Measurements from ENCODE around the gene SLC7A9.
"Not testable (repeated sequence)": the region's sequence is repeated elsewhere in the genome, so short reads cannot be mapped to it uniquely, and the experiment has no call there.

Gene SLC7A9

DNA sequence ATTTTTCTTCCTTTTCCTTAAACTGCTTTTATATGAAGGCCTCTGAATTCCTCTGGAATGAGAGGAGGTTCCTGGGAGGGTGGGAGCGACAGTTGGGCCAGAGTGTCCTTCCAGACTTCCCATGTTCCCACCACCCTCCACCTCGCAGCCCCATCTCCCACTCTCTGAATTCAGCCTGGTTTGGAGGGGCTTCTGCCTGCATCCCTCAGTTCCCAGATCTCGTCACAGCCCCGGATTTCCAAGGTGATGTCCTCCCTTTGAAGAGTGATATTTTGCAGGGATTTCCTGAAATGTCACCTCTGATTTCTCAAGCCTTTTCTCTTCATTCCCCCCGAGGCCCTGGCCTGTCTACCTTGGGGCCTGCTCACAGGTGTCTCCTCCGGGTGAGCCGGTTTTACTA lies 16.7 kb upstream of the SLC7A9 start:
- Histone ChIP-seq H3K9me3 (ENCODE audit: control insufficient read depth in 1 of 2, low read length in 2 of 2) (no peaks in the 10 kb centered on the region), H3K4me3 (ENCODE audit: low read depth in 1 of 2, low read length in 2 of 2) (no peak overlapping the region), H3K36me3 (ENCODE audit: control insufficient read depth in 1 of 2, insufficient read depth in 2 of 2, low read length in 2 of 2) (peaks cover 5 to 12% of the 10 kb centered on the region in 2 donors), H3K4me1 (ENCODE audit: control insufficient read depth in 1 of 2, insufficient read depth in 2 of 2, low read length in 2 of 2) (no peaks in the 10 kb centered on the region), H3K27ac (ENCODE audit: low read depth, low read length) (no peak overlapping the region), H3K9ac (ENCODE audit: low read depth in 1 of 2, low read length in 2 of 2) (no peak overlapping the region), H3K27me3 (ENCODE audit: control insufficient read depth in 1 of 2, insufficient read depth in 2 of 2, low read length in 2 of 2) (no peaks in the 10 kb centered on the region)

DNA sequence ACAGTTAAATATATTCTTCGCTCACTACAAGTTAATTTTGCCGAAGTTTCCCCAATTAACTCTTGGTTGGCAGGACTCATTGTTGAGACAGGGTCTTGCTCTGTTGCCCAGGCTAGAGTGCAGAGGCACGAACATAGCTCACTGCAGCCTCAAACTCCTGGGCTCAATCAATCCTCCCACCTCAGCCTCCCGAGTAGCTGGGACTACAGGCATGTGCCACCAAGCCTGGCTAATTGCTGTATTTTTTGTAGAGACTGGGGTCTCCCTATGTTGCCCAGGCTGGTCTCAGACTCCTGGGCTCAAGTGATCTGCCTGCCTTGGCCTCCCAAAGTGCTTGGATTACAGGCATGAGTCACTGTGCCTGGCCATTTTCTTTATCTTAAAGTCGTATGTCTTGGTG lies 15.7 kb upstream of the SLC7A9 start:
- H3K4me1 ChIP-seq (ENCODE audit: control insufficient read depth in 1 of 2, insufficient read depth in 2 of 2, low read length in 2 of 2); H3K36me3 ChIP-seq (ENCODE audit: control insufficient read depth in 1 of 2, insufficient read depth in 2 of 2, low read length in 2 of 2); H3K27ac ChIP-seq (ENCODE audit: low read depth, low read length); H3K4me3 ChIP-seq (ENCODE audit: low read depth in 1 of 2, low read length in 2 of 2); H3K9ac ChIP-seq (ENCODE audit: low read depth in 1 of 2, low read length in 2 of 2); H3K27me3 ChIP-seq (ENCODE audit: control insufficient read depth in 1 of 2, insufficient read depth in 2 of 2, low read length in 2 of 2); H3K9me3 ChIP-seq (ENCODE audit: control insufficient read depth in 1 of 2, low read length in 2 of 2): not testable (repeated sequence)

- Histone ChIP-seq H3K9ac (ENCODE audit: low read depth in 1 of 2, low read length in 2 of 2) (no peak overlapping the region), H3K27ac (ENCODE audit: low read depth, low read length) (no peak overlapping the region), H3K4me3 (ENCODE audit: low read depth in 1 of 2, low read length in 2 of 2) (no peak overlapping the region), H3K36me3 (ENCODE audit: control insufficient read depth in 1 of 2, insufficient read depth in 2 of 2, low read length in 2 of 2) (peaks cover 0 to 5% of the 10 kb centered on the region in 2 donors), H3K4me1 (ENCODE audit: control insufficient read depth in 1 of 2, insufficient read depth in 2 of 2, low read length in 2 of 2) (peaks cover 15 to 17% of the 10 kb centered on the region in 2 donors), H3K27me3 (ENCODE audit: control insufficient read depth in 1 of 2, insufficient read depth in 2 of 2, low read length in 2 of 2) (no peaks in the 10 kb centered on the region), H3K9me3 (ENCODE audit: control insufficient read depth in 1 of 2, low read length in 2 of 2) (no peaks in the 10 kb centered on the region)
Observed at GRCh38 chr19:32881766-32882165, 12.2 kb upstream of the SLC7A9 start.

DNA sequence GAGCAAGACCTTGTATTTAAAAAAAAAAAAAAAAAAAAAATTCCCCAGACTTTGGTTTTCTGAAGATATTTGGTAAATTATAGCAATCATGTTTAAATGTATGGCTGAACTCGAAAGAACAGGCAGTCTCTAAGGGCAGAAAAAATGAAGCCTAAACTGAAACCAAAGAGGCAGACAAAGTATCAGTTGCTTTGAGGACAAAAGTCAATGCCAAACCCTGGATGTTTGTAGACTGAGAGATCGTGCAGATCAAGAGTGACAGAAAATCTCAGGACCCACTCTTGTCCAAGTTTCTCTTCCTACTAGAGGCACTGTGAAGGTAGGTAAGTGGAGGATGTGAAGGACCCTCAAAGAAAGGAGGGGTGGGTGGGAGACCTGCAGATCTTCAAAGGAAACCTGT lies 11.1 kb upstream of the SLC7A9 start:
- Histone ChIP-seq H3K4me1 (ENCODE audit: control insufficient read depth in 1 of 2, insufficient read depth in 2 of 2, low read length in 2 of 2) (peaks cover 22 to 23% of the 10 kb centered on the region in 2 donors), H3K9ac (ENCODE audit: low read depth in 1 of 2, low read length in 2 of 2) (no peak overlapping the region), H3K4me3 (ENCODE audit: low read depth in 1 of 2, low read length in 2 of 2) (no peak overlapping the region), H3K36me3 (ENCODE audit: control insufficient read depth in 1 of 2, insufficient read depth in 2 of 2, low read length in 2 of 2) (peaks cover 0 to 5% of the 10 kb centered on the region in 2 donors), H3K27me3 (ENCODE audit: control insufficient read depth in 1 of 2, insufficient read depth in 2 of 2, low read length in 2 of 2) (no peaks in the 10 kb centered on the region), H3K9me3 (ENCODE audit: control insufficient read depth in 1 of 2, low read length in 2 of 2) (no peaks in the 10 kb centered on the region), H3K27ac (ENCODE audit: low read depth, low read length) (no peak overlapping the region)

DNA sequence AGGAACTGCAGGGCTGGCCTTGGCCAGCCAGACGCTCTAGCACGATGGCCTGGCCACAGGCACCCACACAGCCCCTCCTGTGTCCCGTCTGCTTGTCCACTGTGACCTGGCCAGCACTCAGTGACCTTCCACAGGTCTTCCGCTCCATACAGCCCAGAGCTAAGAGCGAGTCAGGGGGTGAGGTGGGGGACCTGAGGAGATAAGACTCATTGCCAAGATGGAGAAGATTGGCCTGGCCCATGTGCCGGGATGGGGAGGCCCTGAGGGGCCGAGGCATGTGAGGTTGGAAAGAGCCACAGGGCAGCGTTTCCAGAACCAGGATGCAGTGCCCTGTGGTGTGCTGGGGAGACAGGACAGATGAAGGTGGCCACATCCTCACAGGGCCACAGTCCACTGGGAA lies 10.2 kb upstream of the SLC7A9 start:
- H3K36me3 ChIP-seq (ENCODE audit: control insufficient read depth in 1 of 2, insufficient read depth in 2 of 2, low read length in 2 of 2) = peaks cover 0 to 5% of the 10 kb centered on the region in 2 donors
- H3K9ac ChIP-seq (ENCODE audit: low read depth in 1 of 2, low read length in 2 of 2) = no peak overlapping the region
- H3K27ac ChIP-seq (ENCODE audit: low read depth, low read length) = no peak overlapping the region
- H3K9me3 ChIP-seq (ENCODE audit: control insufficient read depth in 1 of 2, low read length in 2 of 2) = no peaks in the 10 kb centered on the region
- H3K27me3 ChIP-seq (ENCODE audit: control insufficient read depth in 1 of 2, insufficient read depth in 2 of 2, low read length in 2 of 2) = no peaks in the 10 kb centered on the region
- H3K4me3 ChIP-seq (ENCODE audit: low read depth in 1 of 2, low read length in 2 of 2) = no peak overlapping the region
- H3K4me1 ChIP-seq (ENCODE audit: control insufficient read depth in 1 of 2, insufficient read depth in 2 of 2, low read length in 2 of 2) = peaks cover 22 to 23% of the 10 kb centered on the region in 2 donors

DNA sequence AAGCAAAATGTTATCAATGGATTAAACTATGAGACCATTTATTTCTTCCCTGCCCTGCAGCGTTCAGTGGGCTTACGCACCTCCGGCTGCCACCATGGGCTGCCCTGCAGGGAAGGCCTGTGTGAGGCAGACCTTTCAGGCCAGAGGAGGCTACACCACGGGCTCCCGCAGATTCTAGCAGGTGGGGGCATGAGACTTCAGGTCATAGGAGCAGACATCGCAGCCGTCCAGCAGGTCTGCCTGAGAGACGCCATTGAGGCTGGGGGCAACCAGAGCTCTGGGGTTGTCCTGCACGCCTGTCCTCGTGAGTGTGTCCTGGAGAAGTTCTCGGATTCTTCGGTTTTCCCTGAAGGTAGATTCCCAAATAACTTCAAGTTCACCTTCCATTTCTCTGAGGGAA lies 9.4 kb upstream of the SLC7A9 start:
- Histone ChIP-seq H3K4me3 (ENCODE audit: low read depth in 1 of 2, low read length in 2 of 2) (no peak overlapping the region), H3K27me3 (ENCODE audit: control insufficient read depth in 1 of 2, insufficient read depth in 2 of 2, low read length in 2 of 2) (no peaks in the 10 kb centered on the region), H3K27ac (ENCODE audit: low read depth, low read length) (no peak overlapping the region), H3K4me1 (ENCODE audit: control insufficient read depth in 1 of 2, insufficient read depth in 2 of 2, low read length in 2 of 2) (peaks cover 22 to 23% of the 10 kb centered on the region in 2 donors), H3K36me3 (ENCODE audit: control insufficient read depth in 1 of 2, insufficient read depth in 2 of 2, low read length in 2 of 2) (peaks cover 0 to 5% of the 10 kb centered on the region in 2 donors), H3K9me3 (ENCODE audit: control insufficient read depth in 1 of 2, low read length in 2 of 2) (no peaks in the 10 kb centered on the region), H3K9ac (ENCODE audit: low read depth in 1 of 2, low read length in 2 of 2) (no peak overlapping the region)

- H3K27me3 ChIP-seq (ENCODE audit: control insufficient read depth in 1 of 2, insufficient read depth in 2 of 2, low read length in 2 of 2) = no peaks in the 10 kb centered on the region
- H3K9me3 ChIP-seq (ENCODE audit: control insufficient read depth in 1 of 2, low read length in 2 of 2) = no peaks in the 10 kb centered on the region
- no peak overlapping the region for H3K27ac ChIP-seq (ENCODE audit: low read depth, low read length)
- H3K9ac ChIP-seq (ENCODE audit: low read depth in 1 of 2, low read length in 2 of 2) = no peak overlapping the region
- no peak overlapping the region for H3K4me3 ChIP-seq (ENCODE audit: low read depth in 1 of 2, low read length in 2 of 2)
- H3K36me3 ChIP-seq (ENCODE audit: control insufficient read depth in 1 of 2, insufficient read depth in 2 of 2, low read length in 2 of 2) = peaks cover 0 to 5% of the 10 kb centered on the region in 2 donors
- H3K4me1 ChIP-seq (ENCODE audit: control insufficient read depth in 1 of 2, insufficient read depth in 2 of 2, low read length in 2 of 2) = peaks cover 22 to 23% of the 10 kb centered on the region in 2 donors
Observed at GRCh38 chr19:32877977-32878745, 8.6 kb upstream of the SLC7A9 start.

- H3K36me3 ChIP-seq (ENCODE audit: control insufficient read depth in 1 of 2, insufficient read depth in 2 of 2, low read length in 2 of 2) = peaks cover 0 to 5% of the 10 kb centered on the region in 2 donors
- no peak overlapping the region for H3K4me3 ChIP-seq (ENCODE audit: low read depth in 1 of 2, low read length in 2 of 2)
Observed at GRCh38 chr19:32877323-32877912, 7.9 kb upstream of the SLC7A9 start.

DNA sequence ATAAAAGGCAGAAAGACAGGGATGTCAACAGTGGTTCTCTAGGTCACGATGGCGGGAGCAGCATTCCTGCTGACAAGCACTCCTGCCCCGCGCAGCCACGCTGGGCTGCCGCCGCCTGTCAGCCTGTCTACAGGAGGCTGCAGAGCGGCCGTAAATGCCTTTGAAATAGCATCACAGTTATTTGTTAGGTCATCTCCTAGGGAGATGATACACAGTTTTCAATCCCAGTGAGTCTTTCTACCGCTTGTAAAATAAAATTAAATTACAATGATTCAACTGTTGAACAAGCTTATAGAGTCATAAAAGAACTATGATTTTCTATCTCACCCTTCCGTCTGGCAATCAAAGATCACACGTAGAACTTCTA lies 7.3 kb upstream of the SLC7A9 start:
- Histone ChIP-seq H3K27ac (ENCODE audit: low read depth, low read length) (no peak overlapping the region), H3K4me1 (ENCODE audit: control insufficient read depth in 1 of 2, insufficient read depth in 2 of 2, low read length in 2 of 2) (peaks cover 22 to 23% of the 10 kb centered on the region in 2 donors), H3K9ac (ENCODE audit: low read depth in 1 of 2, low read length in 2 of 2) (no peak overlapping the region), H3K36me3 (ENCODE audit: control insufficient read depth in 1 of 2, insufficient read depth in 2 of 2, low read length in 2 of 2) (peaks cover 0 to 5% of the 10 kb centered on the region in 2 donors), H3K4me3 (ENCODE audit: low read depth in 1 of 2, low read length in 2 of 2) (no peak overlapping the region), H3K9me3 (ENCODE audit: control insufficient read depth in 1 of 2, low read length in 2 of 2) (no peaks in the 10 kb centered on the region), H3K27me3 (ENCODE audit: control insufficient read depth in 1 of 2, insufficient read depth in 2 of 2, low read length in 2 of 2) (no peaks in the 10 kb centered on the region)

More at GRCh38 chr19:32877323-32877912, 7.9 kb upstream of the SLC7A9 start:
- H3K27me3 ChIP-seq (ENCODE audit: control insufficient read depth in 1 of 2, insufficient read depth in 2 of 2, low read length in 2 of 2) = no peaks in the 10 kb centered on the region
- no peaks in the 10 kb centered on the region for H3K9me3 ChIP-seq (ENCODE audit: control insufficient read depth in 1 of 2, low read length in 2 of 2)
- no peak overlapping the region for H3K9ac ChIP-seq (ENCODE audit: low read depth in 1 of 2, low read length in 2 of 2)
- no peak overlapping the region for H3K27ac ChIP-seq (ENCODE audit: low read depth, low read length)
- H3K4me1 ChIP-seq (ENCODE audit: control insufficient read depth in 1 of 2, insufficient read depth in 2 of 2, low read length in 2 of 2) = peaks cover 22 to 23% of the 10 kb centered on the region in 2 donors

DNA sequence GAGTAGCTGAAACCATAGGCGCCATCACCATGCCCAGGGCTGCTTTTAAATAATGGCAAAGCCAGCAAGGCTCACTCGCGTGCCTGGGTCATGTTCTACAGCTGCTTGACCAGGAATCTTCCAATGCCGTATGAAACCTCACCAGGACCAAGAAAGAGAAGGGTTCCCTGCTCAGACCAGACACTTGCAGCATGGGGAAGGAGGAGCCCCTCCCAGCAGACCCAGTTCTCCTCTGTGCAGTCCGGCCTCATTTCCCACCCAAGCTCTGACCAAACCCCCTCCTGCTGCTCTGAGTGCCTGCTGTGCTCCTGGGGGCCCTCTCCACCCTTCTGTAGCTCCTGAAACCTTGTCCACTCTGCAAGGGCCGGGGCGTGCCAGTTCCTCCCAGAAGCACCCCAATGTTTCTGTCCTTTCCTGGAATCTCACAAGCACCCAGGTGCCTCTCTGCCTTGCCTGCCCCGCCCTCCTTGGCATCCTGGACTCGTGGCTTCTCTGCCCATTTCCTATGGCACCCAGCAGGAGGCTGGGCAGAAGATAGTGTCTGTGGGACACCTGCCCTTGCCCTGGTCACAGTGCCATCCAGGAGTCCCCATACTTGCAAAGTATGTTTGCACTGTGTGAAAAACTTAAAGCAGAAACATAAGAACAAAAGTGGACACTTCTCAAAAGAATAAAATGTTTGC lies 6.8 kb upstream of the SLC7A9 start:
- peaks cover 0 to 5% of the 10 kb centered on the region in 2 donors for H3K36me3 ChIP-seq (ENCODE audit: control insufficient read depth in 1 of 2, insufficient read depth in 2 of 2, low read length in 2 of 2)

More for the DNA sequence above, 6.8 kb upstream of the SLC7A9 start:
- H3K27ac ChIP-seq (ENCODE audit: low read depth, low read length) = no peak overlapping the region
- H3K4me3 ChIP-seq (ENCODE audit: low read depth in 1 of 2, low read length in 2 of 2) = no peak overlapping the region
- no peaks in the 10 kb centered on the region for H3K9me3 ChIP-seq (ENCODE audit: control insufficient read depth in 1 of 2, low read length in 2 of 2)
- H3K4me1 ChIP-seq (ENCODE audit: control insufficient read depth in 1 of 2, insufficient read depth in 2 of 2, low read length in 2 of 2) = peaks cover 22 to 23% of the 10 kb centered on the region in 2 donors
- no peak overlapping the region for H3K9ac ChIP-seq (ENCODE audit: low read depth in 1 of 2, low read length in 2 of 2)
- H3K27me3 ChIP-seq (ENCODE audit: control insufficient read depth in 1 of 2, insufficient read depth in 2 of 2, low read length in 2 of 2) = no peaks in the 10 kb centered on the region
